ENCODE results near the gene KANK3. TPM values are rescaled to one million over a fixed set of nuclear protein-coding genes. Genes with fewer than 3 reads are reported as not detected.

Gene KANK3
- polyA plus RNA-seq (2013, experiment 1 of 2) = 0.14 TPM
- polyA plus RNA-seq (2013, experiment 2 of 2) = 0.23 TPM

DNA sequence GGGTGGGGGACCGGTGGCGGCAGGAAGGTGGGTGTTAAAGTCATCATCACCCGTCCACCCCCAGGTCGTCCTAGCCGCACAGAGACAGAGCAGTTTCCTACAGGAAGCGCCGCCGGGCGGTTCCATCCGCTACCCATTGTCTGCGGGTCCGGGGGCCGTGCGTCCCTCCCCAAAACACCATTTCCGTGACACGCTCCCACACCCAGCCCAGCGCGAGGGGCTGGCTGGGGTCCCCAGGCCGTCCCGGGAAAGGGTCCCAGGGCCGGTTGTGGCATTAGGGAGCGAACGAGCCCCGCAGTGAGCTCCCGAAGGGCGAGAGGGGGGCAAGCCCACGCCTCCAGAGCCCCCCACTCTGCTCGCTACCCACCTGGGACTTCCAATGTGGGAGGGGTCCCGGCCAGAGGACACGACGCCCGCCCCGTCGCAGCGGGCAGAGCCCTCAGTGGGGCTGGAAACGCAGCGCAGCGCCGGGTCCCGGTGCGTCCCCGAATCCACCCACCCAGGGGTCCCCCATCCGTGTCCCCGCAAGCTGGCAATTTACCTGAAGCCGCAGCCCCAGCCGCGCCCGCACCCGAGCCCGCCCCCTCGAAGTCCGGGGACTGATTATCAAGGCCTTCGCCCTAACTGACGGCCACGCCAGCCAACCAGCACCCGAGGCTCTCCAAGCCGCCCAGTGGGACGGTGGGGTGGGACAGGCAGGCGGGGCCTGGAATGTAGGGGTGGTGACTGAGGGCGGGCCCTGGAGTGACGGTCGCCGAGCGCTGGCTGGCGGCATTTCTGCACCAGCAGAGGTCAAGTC lies at the start of gene KANK3:
Gene KANK3 (minus strand): TSS at position 579 of the 799 bp plus-strand sequence. CDS start 5,434 bp downstream, outside the sequence.
- Histone ChIP-seq H3K27ac (ENCODE audit: low read length, poor library complexity, severe bottlenecking) (no peak within 1 kb of the TSS), H3K14ac (ENCODE audit: low read length in 2 of 2) (no peak within 1 kb of the TSS)

DNA sequence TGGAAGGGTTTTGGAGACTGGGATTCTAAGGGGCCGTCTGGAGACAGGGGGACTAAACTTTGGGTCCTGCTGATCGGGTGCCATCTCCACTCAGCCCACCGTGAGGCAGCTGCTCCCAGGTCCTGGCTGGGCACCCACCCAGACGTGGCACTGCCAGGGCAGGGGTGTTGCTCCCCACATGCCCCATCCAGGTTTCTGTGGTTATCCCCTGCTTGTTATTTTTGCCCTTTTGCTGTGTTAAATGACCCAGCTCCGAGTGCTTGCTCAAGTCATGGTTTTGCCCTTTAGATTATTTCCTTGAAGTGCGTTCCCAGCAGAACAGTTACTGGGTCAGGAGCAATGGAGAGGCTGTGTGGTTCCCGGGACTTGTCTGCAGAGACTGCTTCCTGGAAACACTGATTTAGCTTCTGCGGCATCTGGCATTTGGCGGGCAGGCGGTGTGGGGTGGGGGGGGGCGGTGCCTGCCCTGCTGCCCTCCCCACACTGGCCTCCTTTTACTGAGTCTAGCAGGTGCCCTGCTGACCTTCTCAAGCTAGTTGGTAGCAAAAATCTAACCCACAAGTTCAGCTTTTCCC lies 49.0 kb upstream of the KANK3 start:
- Histone ChIP-seq H3K27ac (ENCODE audit: low read length, poor library complexity, severe bottlenecking) (peak overlapping the region; percentile 0), H2BK120ac (ENCODE audit: low read depth, low read length) (no peak overlapping the region), H3K4me1 (ENCODE audit: control insufficient read depth, insufficient read depth, low read depth, low read length) (peaks cover 46% of the 10 kb centered on the region), H3K79me1 (replicated peaks; ENCODE audit: low read length, poor library complexity, severe bottlenecking) (peaks cover 8% of the 10 kb centered on the region), H3K4me2 (ENCODE audit: low read length, poor library complexity, severe bottlenecking) (peak overlapping the region; percentile 39), H3K23ac (ENCODE audit: low read length in 2 of 2) (peak overlapping the region in 1 of 2 experiments; percentile 24), H2BK15ac (ENCODE audit: low read depth, poor library complexity, severe bottlenecking) (no peak overlapping the region), H2BK5ac (ENCODE audit: low read depth, low read length, poor library complexity, severe bottlenecking) (no peak overlapping the region), H4K8ac (ENCODE audit: low read length) (peak overlapping the region; percentile 30), H3K14ac (ENCODE audit: low read length in 2 of 2) (no peak overlapping the region), H2BK12ac (ENCODE audit: low read length in 2 of 2) (peak overlapping the region; percentile 38 to 40), H3K4me3 (ENCODE audit: insufficient read depth in 1 of 2, low read depth in 1 of 2, low read length in 2 of 2) (peak overlapping the region in 1 of 2 experiments; percentile 68), H3K9me3 (ENCODE audit: control insufficient read depth, low read length) (no peaks in the 10 kb centered on the region), H3K4ac (ENCODE audit: low read depth in 1 of 2, low read length in 2 of 2) (no peak overlapping the region), H3K18ac (ENCODE audit: low read depth in 1 of 2, low read length in 2 of 2) (peak overlapping the region in 1 of 2 experiments; percentile 30), H3K9ac (ENCODE audit: low read length) (peak overlapping the region; percentile 47), H3K36me3 (ENCODE audit: control insufficient read depth in 1 of 2, insufficient read depth in 2 of 2, low read depth in 1 of 2, low read length in 2 of 2) (peaks cover under 1 to 28% of the 10 kb centered on the region in 2 experiments), H4K91ac (ENCODE audit: low read length) (no peak overlapping the region), H2AK5ac (ENCODE audit: low read length, severe bottlenecking) (no peak overlapping the region), H2AFZ (ENCODE audit: low read depth, low read length) (no peak overlapping the region), H3K27me3 (ENCODE audit: control insufficient read depth in 1 of 2, insufficient read depth in 1 of 2, low read length in 2 of 2) (no peaks in the 10 kb centered on the region)
- peak; percentile 63 for DNase-seq
- 79% methylated on average over 11 of the region's 11 CpGs for WGBS

More for the DNA sequence above, at the start of gene KANK3:
- peaks cover 21 to 45% of the 10 kb centered on the region in 2 experiments for H3K27me3 ChIP-seq (ENCODE audit: control insufficient read depth in 1 of 2, insufficient read depth in 1 of 2, low read length in 2 of 2)
- peak within 1 kb of the TSS; percentile 77 for H4K8ac ChIP-seq (ENCODE audit: low read length)
- peak within 1 kb of the TSS; percentile 12 for H4K91ac ChIP-seq (ENCODE audit: low read length)
- peak within 1 kb of the TSS; percentile 85 for H2AFZ ChIP-seq (ENCODE audit: low read depth, low read length)
- H2BK12ac ChIP-seq (ENCODE audit: low read length in 2 of 2) = peak within 1 kb of the TSS in 1 of 2 experiments; percentile 84
- peak within 1 kb of the TSS; percentile 71 for H3K4me2 ChIP-seq (ENCODE audit: low read length, poor library complexity, severe bottlenecking)
- H3K79me1 ChIP-seq (replicated peaks; ENCODE audit: low read length, poor library complexity, severe bottlenecking) = no peaks in the 10 kb centered on the region
- no peaks in the 10 kb centered on the region for H3K9me3 ChIP-seq (ENCODE audit: control insufficient read depth, low read length)
- WGBS = 8% methylated on average over 54 of the region's 65 CpGs
- DNase-seq = peak; percentile 95
- no peak within 1 kb of the TSS for H3K23ac ChIP-seq (ENCODE audit: low read length in 2 of 2)
- no peak within 1 kb of the TSS for H2BK5ac ChIP-seq (ENCODE audit: low read depth, low read length, poor library complexity, severe bottlenecking)
- no peaks in the 10 kb centered on the region for H3K36me3 ChIP-seq (ENCODE audit: control insufficient read depth in 1 of 2, insufficient read depth in 2 of 2, low read depth in 1 of 2, low read length in 2 of 2)
- H2AK5ac ChIP-seq (ENCODE audit: low read length, severe bottlenecking) = no peak within 1 kb of the TSS
- H3K4me3 ChIP-seq (ENCODE audit: insufficient read depth in 1 of 2, low read depth in 1 of 2, low read length in 2 of 2) = peak within 1 kb of the TSS; percentile 47 to 66
- H3K9ac ChIP-seq (ENCODE audit: low read length) = no peak within 1 kb of the TSS
- H3K18ac ChIP-seq (ENCODE audit: low read depth in 1 of 2, low read length in 2 of 2) = peak within 1 kb of the TSS; percentile 13 to 41
- H3K4ac ChIP-seq (ENCODE audit: low read depth in 1 of 2, low read length in 2 of 2) = peak within 1 kb of the TSS in 1 of 2 experiments; percentile 61
- no peak within 1 kb of the TSS for H2BK15ac ChIP-seq (ENCODE audit: low read depth, poor library complexity, severe bottlenecking)
- H3K4me1 ChIP-seq (ENCODE audit: control insufficient read depth, insufficient read depth, low read depth, low read length) = peaks cover 18% of the 10 kb centered on the region
- no peak within 1 kb of the TSS for H2BK120ac ChIP-seq (ENCODE audit: low read depth, low read length)

DNA sequence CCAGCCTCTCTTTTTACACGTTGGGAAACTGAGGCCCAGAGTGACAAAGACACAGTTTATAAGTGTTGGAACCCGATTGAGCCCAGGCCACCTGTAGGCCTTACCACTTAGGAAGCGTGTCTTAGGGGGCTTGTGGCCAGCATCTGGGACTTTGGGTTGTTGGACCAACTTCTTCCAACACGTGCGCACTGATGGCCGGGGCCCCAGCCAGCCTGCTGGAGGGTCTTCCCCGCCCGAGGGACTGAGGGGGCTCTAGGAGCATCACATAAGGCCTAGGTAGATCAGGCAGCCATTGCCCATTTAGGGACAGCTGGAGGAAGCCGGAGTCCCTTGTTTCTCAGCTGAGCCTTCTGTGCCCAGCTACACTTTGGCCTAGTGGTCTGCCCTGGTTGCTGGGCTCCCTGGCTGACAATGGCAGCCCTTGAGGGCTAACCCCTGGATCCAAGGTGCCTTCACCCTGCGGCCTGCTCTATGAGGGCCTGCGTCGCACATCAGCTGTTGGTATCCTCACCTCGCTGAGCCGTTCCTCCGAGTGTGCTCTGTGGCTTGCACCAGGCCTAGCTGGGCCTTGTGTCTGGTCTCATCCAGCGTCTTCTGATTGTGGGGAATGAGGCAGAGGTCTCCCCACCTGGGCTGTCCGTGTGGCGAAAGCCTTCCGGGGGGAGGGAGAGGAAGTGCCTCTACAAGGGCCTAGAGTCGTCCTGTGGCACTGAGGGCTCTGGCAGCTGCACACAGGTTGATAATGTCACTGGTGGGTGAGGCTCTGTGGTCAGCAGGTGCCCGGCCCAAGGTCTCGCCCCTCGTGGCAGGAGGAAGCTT lies 48.3 kb upstream of the KANK3 start:
- peaks cover 10% of the 10 kb centered on the region for H3K79me1 ChIP-seq (replicated peaks; ENCODE audit: low read length, poor library complexity, severe bottlenecking)
- no peaks in the 10 kb centered on the region for H3K27me3 ChIP-seq (ENCODE audit: control insufficient read depth in 1 of 2, insufficient read depth in 1 of 2, low read length in 2 of 2)
- H3K9me3 ChIP-seq (ENCODE audit: control insufficient read depth, low read length) = no peaks in the 10 kb centered on the region
- DNase-seq = no peak
- H2AK5ac ChIP-seq (ENCODE audit: low read length, severe bottlenecking) = peak overlapping the region; percentile 3
- no peak overlapping the region for H2AFZ ChIP-seq (ENCODE audit: low read depth, low read length)
- H2BK12ac ChIP-seq (ENCODE audit: low read length in 2 of 2) = peak overlapping the region in 1 of 2 experiments; percentile 40
- no peak overlapping the region for H4K8ac ChIP-seq (ENCODE audit: low read length)
- 85% methylated on average over 23 of the region's 23 CpGs for WGBS
- H3K4me1 ChIP-seq (ENCODE audit: control insufficient read depth, insufficient read depth, low read depth, low read length) = peaks cover 39% of the 10 kb centered on the region
- H2BK5ac ChIP-seq (ENCODE audit: low read depth, low read length, poor library complexity, severe bottlenecking) = no peak overlapping the region
- H3K36me3 ChIP-seq (ENCODE audit: control insufficient read depth in 1 of 2, insufficient read depth in 2 of 2, low read depth in 1 of 2, low read length in 2 of 2) = peaks cover 6 to 31% of the 10 kb centered on the region in 2 experiments
- no peak overlapping the region for H3K23ac ChIP-seq (ENCODE audit: low read length in 2 of 2)
- H3K4me2 ChIP-seq (ENCODE audit: low read length, poor library complexity, severe bottlenecking) = peak overlapping the region; percentile 39
- H2BK120ac ChIP-seq (ENCODE audit: low read depth, low read length) = no peak overlapping the region
- peak overlapping the region; percentile 0 for H3K27ac ChIP-seq (ENCODE audit: low read length, poor library complexity, severe bottlenecking)
- no peak overlapping the region for H3K18ac ChIP-seq (ENCODE audit: low read depth in 1 of 2, low read length in 2 of 2)
- H2BK15ac ChIP-seq (ENCODE audit: low read depth, poor library complexity, severe bottlenecking) = no peak overlapping the region
- H3K14ac ChIP-seq (ENCODE audit: low read length in 2 of 2) = no peak overlapping the region
- H3K4ac ChIP-seq (ENCODE audit: low read depth in 1 of 2, low read length in 2 of 2) = no peak overlapping the region
- peak overlapping the region; percentile 6 for H4K91ac ChIP-seq (ENCODE audit: low read length)
- peak overlapping the region in 1 of 2 experiments; percentile 68 for H3K4me3 ChIP-seq (ENCODE audit: insufficient read depth in 1 of 2, low read depth in 1 of 2, low read length in 2 of 2)
- peak overlapping the region; percentile 47 for H3K9ac ChIP-seq (ENCODE audit: low read length)

Data from mesenchymal stem cell (in vitro differentiated cells and primary cell).